Adrenal gland (tissue), 5 donors: Measurements from ENCODE around the gene TTLL1.

Experiments used
- POLR2A ChIP-seq, 2 donors: fragments of 450-650 bp; IDR thresholded peaks; one replicate each; pipeline ENCODE4 v1.6.1; 2017; ENCODE audit warnings: antibody characterized with exemption in 2 of 2, mild to moderate bottlenecking in 2 of 2, moderate library complexity in 1 of 2
- TF ChIP-seq, protein P1 (sequence below), 6 experiments: fragments of 450-650 bp in 4 of 6; fragments of 200-600 bp in 2 of 6; sonication (generic) in 1 of 6; IDR thresholded peaks; 1 replicate in 5 of 6; 2 replicates in 1 of 6; pipeline versions ENCODE4 v1.5.1 to v1.8.0; 2016 to 2021; ENCODE audit warnings: antibody characterized with exemption in 6 of 6, mild to moderate bottlenecking in 2 of 6, moderate library complexity in 1 of 6
- donor health status: DM: no; HTN: no; CAD: no.

DNA sequence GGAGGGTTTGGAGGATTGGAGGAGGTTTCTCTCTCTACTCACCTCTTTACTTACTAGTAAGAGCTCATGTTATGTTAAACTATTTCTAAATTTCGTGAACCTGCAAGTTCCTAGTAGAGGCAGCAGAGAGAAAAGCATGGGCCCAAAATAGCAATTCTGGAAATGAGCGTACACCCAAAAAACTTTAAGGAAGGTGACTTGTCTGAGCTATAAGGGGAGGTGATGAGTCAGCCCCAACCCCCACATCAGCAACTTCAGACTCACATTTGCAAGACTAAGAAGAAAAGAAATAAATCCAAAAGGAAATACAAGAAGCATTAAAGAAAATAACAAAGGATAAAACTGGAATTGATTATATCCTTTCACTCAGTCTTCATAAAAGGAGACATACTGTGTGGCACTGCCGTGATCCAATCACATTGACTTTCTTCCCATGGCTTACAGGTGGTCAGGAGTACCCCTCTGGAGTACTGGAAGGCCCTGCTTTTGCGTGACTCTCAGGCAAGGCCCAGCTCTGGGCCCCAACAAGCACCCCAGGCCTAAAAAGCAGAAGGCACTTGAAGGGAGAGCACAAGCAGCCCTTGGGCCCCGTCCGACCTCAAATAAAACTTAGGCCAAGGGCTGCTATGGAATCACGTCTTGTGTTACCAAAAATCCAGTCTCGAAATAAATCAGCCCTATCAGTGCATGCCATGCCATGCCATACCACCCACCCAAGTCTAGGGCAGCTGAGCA, 88.6 kb downstream of the TTLL1 start:
- TF ChIP-seq, protein P1, sequence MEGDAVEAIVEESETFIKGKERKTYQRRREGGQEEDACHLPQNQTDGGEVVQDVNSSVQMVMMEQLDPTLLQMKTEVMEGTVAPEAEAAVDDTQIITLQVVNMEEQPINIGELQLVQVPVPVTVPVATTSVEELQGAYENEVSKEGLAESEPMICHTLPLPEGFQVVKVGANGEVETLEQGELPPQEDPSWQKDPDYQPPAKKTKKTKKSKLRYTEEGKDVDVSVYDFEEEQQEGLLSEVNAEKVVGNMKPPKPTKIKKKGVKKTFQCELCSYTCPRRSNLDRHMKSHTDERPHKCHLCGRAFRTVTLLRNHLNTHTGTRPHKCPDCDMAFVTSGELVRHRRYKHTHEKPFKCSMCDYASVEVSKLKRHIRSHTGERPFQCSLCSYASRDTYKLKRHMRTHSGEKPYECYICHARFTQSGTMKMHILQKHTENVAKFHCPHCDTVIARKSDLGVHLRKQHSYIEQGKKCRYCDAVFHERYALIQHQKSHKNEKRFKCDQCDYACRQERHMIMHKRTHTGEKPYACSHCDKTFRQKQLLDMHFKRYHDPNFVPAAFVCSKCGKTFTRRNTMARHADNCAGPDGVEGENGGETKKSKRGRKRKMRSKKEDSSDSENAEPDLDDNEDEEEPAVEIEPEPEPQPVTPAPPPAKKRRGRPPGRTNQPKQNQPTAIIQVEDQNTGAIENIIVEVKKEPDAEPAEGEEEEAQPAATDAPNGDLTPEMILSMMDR (IDR thresholded peaks at IDR 0.05) = no peak
- no peak for TF ChIP-seq POLR2A (IDR thresholded peaks at IDR 0.05)
